Measurements from ENCODE around the gene ATOH8. TPM values are rescaled to one million over a fixed set of nuclear protein-coding genes. Genes with fewer than 3 reads are reported as not detected.

Gene ATOH8
- polyA plus RNA-seq, 1 donor (not counting 4 experiments of a cell fraction or from before 2014, with no cell fraction given) = not detected

DNA sequence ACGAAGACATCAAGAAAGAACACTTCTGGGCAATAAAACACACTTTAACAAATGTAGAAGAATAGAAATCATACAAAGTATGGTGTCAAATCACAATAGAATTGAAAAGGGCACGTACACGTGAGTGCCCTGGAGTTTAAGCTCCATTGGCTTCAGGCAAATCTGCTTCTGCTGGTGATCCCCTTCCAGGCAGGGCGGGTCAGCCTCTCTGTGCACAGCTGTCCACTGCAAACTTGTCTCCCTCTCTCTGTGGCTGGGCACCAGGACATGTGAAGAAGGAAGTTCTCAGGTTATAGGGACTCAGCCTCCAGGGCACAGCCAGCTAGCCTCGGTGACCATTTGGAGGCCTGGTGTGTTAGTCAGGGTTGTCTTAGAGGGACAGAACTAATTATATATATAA is 69.0 kb downstream of the ATOH8 start:
- dilution Hi-C loops (cut with MboI; ENCODE audit: extremely low pct_ligation_motif_present, low sequenced_read_pairs) = loop anchor here (25.0 kb wide), 1 partner anchor 110 kb away; no protein-coding TSS in a partner anchor
- no peak overlapping the region for H3K27ac ChIP-seq (ENCODE audit: control insufficient read depth, insufficient read depth, low read length)
- FAIRE-seq (no peak), DNase-seq (ENCODE audit: low read depth, low spot score) (no peak)
- no peak overlapping the region for H3K9ac ChIP-seq (ENCODE audit: control insufficient read depth, extremely low read depth, insufficient read depth, low read length)
- no peak for TF ChIP-seq EZH2 (IDR thresholded peaks at IDR 0.05; ENCODE audit: low read length)
- TF ChIP-seq, protein P1, sequence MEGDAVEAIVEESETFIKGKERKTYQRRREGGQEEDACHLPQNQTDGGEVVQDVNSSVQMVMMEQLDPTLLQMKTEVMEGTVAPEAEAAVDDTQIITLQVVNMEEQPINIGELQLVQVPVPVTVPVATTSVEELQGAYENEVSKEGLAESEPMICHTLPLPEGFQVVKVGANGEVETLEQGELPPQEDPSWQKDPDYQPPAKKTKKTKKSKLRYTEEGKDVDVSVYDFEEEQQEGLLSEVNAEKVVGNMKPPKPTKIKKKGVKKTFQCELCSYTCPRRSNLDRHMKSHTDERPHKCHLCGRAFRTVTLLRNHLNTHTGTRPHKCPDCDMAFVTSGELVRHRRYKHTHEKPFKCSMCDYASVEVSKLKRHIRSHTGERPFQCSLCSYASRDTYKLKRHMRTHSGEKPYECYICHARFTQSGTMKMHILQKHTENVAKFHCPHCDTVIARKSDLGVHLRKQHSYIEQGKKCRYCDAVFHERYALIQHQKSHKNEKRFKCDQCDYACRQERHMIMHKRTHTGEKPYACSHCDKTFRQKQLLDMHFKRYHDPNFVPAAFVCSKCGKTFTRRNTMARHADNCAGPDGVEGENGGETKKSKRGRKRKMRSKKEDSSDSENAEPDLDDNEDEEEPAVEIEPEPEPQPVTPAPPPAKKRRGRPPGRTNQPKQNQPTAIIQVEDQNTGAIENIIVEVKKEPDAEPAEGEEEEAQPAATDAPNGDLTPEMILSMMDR (optimal IDR thresholded peaks at IDR 0.05 in 1 of 3, IDR thresholded peaks at IDR 0.05 in 1 of 3, conservative IDR thresholded peaks at IDR 0.05 in 1 of 3; ENCODE audit: extremely low read depth in 1 of 3, insufficient read depth in 2 of 3, low read length in 3 of 3) = no peak
- peaks cover 3% of the 10 kb centered on the region for H3K27me3 ChIP-seq (ENCODE audit: control insufficient read depth, extremely low read depth, insufficient read depth, low read length)
- no peaks in the 10 kb centered on the region for H3K36me3 ChIP-seq (ENCODE audit: control insufficient read depth in 2 of 2, extremely low read depth in 1 of 2, insufficient read depth in 2 of 2, low read length in 2 of 2)
- H3K4me2 ChIP-seq (ENCODE audit: control insufficient read depth, extremely low read depth, insufficient read depth, low read depth, low read length) = no peak overlapping the region
- no peaks in the 10 kb centered on the region for H4K20me1 ChIP-seq (ENCODE audit: control insufficient read depth, extremely low read depth, insufficient read depth, low read length)
- no peaks in the 10 kb centered on the region for H3K9me1 ChIP-seq (ENCODE audit: control insufficient read depth, extremely low read depth, insufficient read depth, low read length)
- H3K9me3 ChIP-seq (ENCODE audit: control insufficient read depth, low read depth, low read length) = no peaks in the 10 kb centered on the region
- peaks cover 4% of the 10 kb centered on the region for H3K4me1 ChIP-seq (ENCODE audit: control insufficient read depth, extremely low read depth, insufficient read depth, low read length)
- no peak overlapping the region for H3K4me3 ChIP-seq (ENCODE audit: control insufficient read depth in 2 of 3, extremely low read depth in 1 of 3, insufficient read depth in 2 of 3, low read depth in 1 of 3, low read length in 3 of 3)
- H3K79me2 ChIP-seq (ENCODE audit: control insufficient read depth, insufficient read depth, low read length) = no peaks in the 10 kb centered on the region
- no peak overlapping the region for H2AFZ ChIP-seq (ENCODE audit: control insufficient read depth, low read length)

DNA sequence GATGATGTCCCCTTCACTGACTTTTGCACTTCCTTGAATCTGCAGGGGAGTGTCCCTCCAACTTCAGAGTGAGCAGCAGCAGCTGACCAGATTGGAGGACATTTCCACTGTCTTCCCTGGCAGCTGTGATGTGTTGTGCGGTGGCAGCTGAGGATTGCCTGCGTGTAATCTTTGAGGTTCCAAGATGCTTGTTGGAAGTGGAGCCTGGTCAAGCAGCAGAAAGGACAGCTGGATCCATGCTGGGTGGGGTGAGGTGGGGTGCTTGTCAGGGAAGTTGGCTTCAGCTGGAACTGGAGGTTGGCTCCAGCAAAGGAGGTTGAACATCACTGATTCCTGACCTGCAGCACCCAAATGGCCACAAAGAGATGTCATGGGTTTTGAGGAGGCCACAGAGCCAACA is 70.2 kb downstream of the ATOH8 start:
- Histone ChIP-seq H2AFZ (ENCODE audit: control insufficient read depth, low read length) (no peak overlapping the region), H3K9me1 (ENCODE audit: control insufficient read depth, extremely low read depth, insufficient read depth, low read length) (no peaks in the 10 kb centered on the region), H3K4me1 (ENCODE audit: control insufficient read depth, extremely low read depth, insufficient read depth, low read length) (peaks cover 7% of the 10 kb centered on the region), H3K4me3 (ENCODE audit: control insufficient read depth in 2 of 3, extremely low read depth in 1 of 3, insufficient read depth in 2 of 3, low read depth in 1 of 3, low read length in 3 of 3) (no peak overlapping the region), H3K27me3 (ENCODE audit: control insufficient read depth, extremely low read depth, insufficient read depth, low read length) (peaks cover 3% of the 10 kb centered on the region), H4K20me1 (ENCODE audit: control insufficient read depth, extremely low read depth, insufficient read depth, low read length) (no peaks in the 10 kb centered on the region), H3K9me3 (ENCODE audit: control insufficient read depth, low read depth, low read length) (no peaks in the 10 kb centered on the region), H3K27ac (ENCODE audit: control insufficient read depth, insufficient read depth, low read length) (no peak overlapping the region), H3K36me3 (ENCODE audit: control insufficient read depth in 2 of 2, extremely low read depth in 1 of 2, insufficient read depth in 2 of 2, low read length in 2 of 2) (no peaks in the 10 kb centered on the region), H3K9ac (ENCODE audit: control insufficient read depth, extremely low read depth, insufficient read depth, low read length) (no peak overlapping the region), H3K4me2 (ENCODE audit: control insufficient read depth, extremely low read depth, insufficient read depth, low read depth, low read length) (no peak overlapping the region), H3K79me2 (ENCODE audit: control insufficient read depth, insufficient read depth, low read length) (no peaks in the 10 kb centered on the region)
- dilution Hi-C loops (cut with MboI; ENCODE audit: extremely low pct_ligation_motif_present, low sequenced_read_pairs) = loop anchor here (25.0 kb wide), 1 partner anchor 112 kb away; no protein-coding TSS in a partner anchor
- FAIRE-seq (no peak), DNase-seq (ENCODE audit: low read depth, low spot score) (no peak)
- TF ChIP-seq, protein P1 (optimal IDR thresholded peaks at IDR 0.05 in 1 of 3, IDR thresholded peaks at IDR 0.05 in 1 of 3, conservative IDR thresholded peaks at IDR 0.05 in 1 of 3; ENCODE audit: extremely low read depth in 1 of 3, insufficient read depth in 2 of 3, low read length in 3 of 3) = no peak
- TF ChIP-seq EZH2 (IDR thresholded peaks at IDR 0.05; ENCODE audit: low read length) = no peak
